Sigmoid colon (tissue), 7 donors: ENCODE measurements around the gene PPIL3. TPM values are rescaled to one million over a fixed set of nuclear protein-coding genes. Genes with fewer than 3 reads are reported as not detected.
A peak's percentile ranks its signal among the peaks of the same experiment; 100 is the strongest.

Source experiments
- DNase-seq: peaks from one replicate; pipeline ENCODE4 v3.0.0-alpha.2; 2019
- H3K27ac ChIP-seq, 4 donors: fragments of 200-600 bp; sonication (generic); one replicate each; pipeline ENCODE4 v1.5.1; 2016 to 2019; ENCODE audit warnings: mild to moderate bottlenecking in 1 of 4
- H3K27me3 ChIP-seq, 3 donors: fragments of 200-600 bp; sonication (generic); one replicate each; pipeline ENCODE4 v1.5.1; 2019; ENCODE audit warnings: mild to moderate bottlenecking in 1 of 3
- H3K36me3 ChIP-seq, 4 donors: fragments of 200-600 bp; sonication (generic); one replicate each; pipeline ENCODE4 v1.5.1; 2016 to 2019
- H3K4me1 ChIP-seq, 4 donors: fragments of 200-600 bp; sonication (generic); one replicate each; pipeline ENCODE4 v1.5.1; 2017 to 2019
- H3K4me3 ChIP-seq, 4 donors: fragments of 200-600 bp; sonication (generic); one replicate each; pipeline ENCODE4 v1.5.1; 2017 to 2019; ENCODE audit warnings: mild to moderate bottlenecking in 2 of 4, moderate library complexity in 1 of 4
- H3K9me3 ChIP-seq, 4 donors: fragments of 200-600 bp in 3 of 4; sonication (generic) in 3 of 4; one replicate each; pipeline versions ENCODE4 v1.5.1 to v1.6.1; 2013 to 2019
- CTCF ChIP-seq, 4 experiments: fragments of 450-650 bp in 3 of 4; fragments of 200-600 bp in 1 of 4; IDR thresholded peaks; one replicate each; pipeline ENCODE4 v1.5.1; 2016 to 2019; ENCODE audit warnings: antibody characterized with exemption in 4 of 4, mild to moderate bottlenecking in 3 of 4, moderate library complexity in 2 of 4
- EP300 ChIP-seq, 4 donors: sonication (generic); formaldehyde crosslinking; IDR thresholded peaks; one replicate each; pipeline ENCODE4 v1.6.1; 2017; ENCODE audit warnings: antibody characterized with exemption in 4 of 4
- POLR2A ChIP-seq, 2 donors: fragments of 450-650 bp; IDR thresholded peaks; one replicate each; pipeline ENCODE4 v1.6.1; 2016; ENCODE audit warnings: antibody characterized with exemption in 2 of 2, mild to moderate bottlenecking in 2 of 2, moderate library complexity in 2 of 2
- POLR2AphosphoS5 ChIP-seq, 4 donors: sonication (generic); formaldehyde crosslinking; IDR thresholded peaks; one replicate each; pipeline ENCODE4 v1.6.1; 2017; ENCODE audit warnings: antibody characterized with exemption in 4 of 4
- WGBS, 2 donors: extraction: QIAGEN DNeasy Blood & Tissue Kit; methylation state at CpG; one replicate each; pipeline ENCODE4 v1.1.7; 2013; 5-methylcytosine and 5-hydroxymethylcytosine counted together
- intact Hi-C: fragments of 100-400 bp; cut with DNase I; formaldehyde crosslinking; loops from one replicate; pipeline ENCODE4 v1.15.1; 2023
- polyA plus RNA-seq, 3 donors: library from polyadenylated mRNA; stranded (reverse); fragments of 200-250 nt; gene quantifications; one replicate each; pipeline ENCODE4 v1.2.3, GENCODE V29; 2013
- total RNA-seq, 4 donors: library from RNA; depleted of rRNA; stranded (reverse); fragments of >200 nt; gene quantifications; one replicate each; pipeline ENCODE4 v1.1.0, GENCODE V29; 2016
- donor health status: healthy with polysubstance abuse.
- donor health status: Bipolar disorder and iron deficiency.
- donor health status: healthy.

The PPIL3 gene
- total and polyA plus RNA-seq, 7 donors = 11.8 to 116 (median 27.7) TPM

GRCh38 chr2:200913654-200914053, 24.8 kb upstream of the PPIL3 start:
- TF ChIP-seq CTCF (IDR thresholded peaks at IDR 0.05) (no peak), POLR2AphosphoS5 (IDR thresholded peaks at IDR 0.05) (no peak), EP300 (IDR thresholded peaks at IDR 0.05) (no peak), POLR2A (IDR thresholded peaks at IDR 0.05) (no peak)
- Histone ChIP-seq H3K27ac (no peak overlapping the region), H3K9me3 (no peaks in the 10 kb centered on the region), H3K27me3 (no peaks in the 10 kb centered on the region), H3K36me3 (peaks cover 20 to 96% (median 37%) of the 10 kb centered on the region in 4 donors), H3K4me1 (no peaks in the 10 kb centered on the region), H3K4me3 (no peak overlapping the region)
- no peak for DNase-seq
- intact Hi-C loops = no loop called here

GRCh38 chr2:200909958-200910357, 21.1 kb upstream of the PPIL3 start:
- WGBS, 2 donors = 95 to 97% methylated on average over 4 of the region's 4 CpGs
- intact Hi-C loops = loop anchor here (10.0 kb wide), 1 partner anchor 265 kb away; no protein-coding TSS in a partner anchor
- peaks cover 20 to 85% (median 29%) of the 10 kb centered on the region in 4 donors for H3K36me3 ChIP-seq

GRCh38 chr2:200905618-200906296, 16.9 kb upstream of the PPIL3 start:
- H3K27me3 ChIP-seq = no peaks in the 10 kb centered on the region
- intact Hi-C loops = loop anchor here (10.0 kb wide), 1 partner anchor 269 kb away; no protein-coding TSS in a partner anchor
- H3K9me3 ChIP-seq = no peaks in the 10 kb centered on the region
- WGBS, 2 donors = 45 to 60% methylated on average over 2 of the region's 2 CpGs
- TF ChIP-seq EP300 (IDR thresholded peaks at IDR 0.05) (no peak), CTCF (IDR thresholded peaks at IDR 0.05) (peak in 3 of 4 experiments; percentile 26 to 56 (median 51))
- H3K36me3 ChIP-seq = peaks cover 4 to 67% (median 7%) of the 10 kb centered on the region in 4 donors
- DNase-seq = no peak
- H3K4me1 ChIP-seq = no peaks in the 10 kb centered on the region
- H3K27ac ChIP-seq = no peak overlapping the region
- no peak overlapping the region for H3K4me3 ChIP-seq

More at GRCh38 chr2:200909958-200910357, 21.1 kb upstream of the PPIL3 start:
- Histone ChIP-seq H3K4me1 (no peaks in the 10 kb centered on the region), H3K9me3 (no peaks in the 10 kb centered on the region), H3K4me3 (no peak overlapping the region), H3K27ac (no peak overlapping the region), H3K27me3 (no peaks in the 10 kb centered on the region)
- no peak for DNase-seq
- no peak for TF ChIP-seq CTCF (IDR thresholded peaks at IDR 0.05)

- Histone ChIP-seq H3K27me3 (no peaks in the 10 kb centered on the region), H3K9me3 (no peaks in the 10 kb centered on the region), H3K4me1 (no peaks in the 10 kb centered on the region), H3K4me3 (no peak overlapping the region), H3K36me3 (peaks cover 6 to 71% (median 18%) of the 10 kb centered on the region in 4 donors), H3K27ac (no peak overlapping the region)
- WGBS, 2 donors = 3 to 7% methylated on average over 4 of the region's 4 CpGs
- intact Hi-C loops = loop anchor here (5.0 to 10.0 kb wide), 2 partner anchors 171 to 273 kb away; partner anchors contain the start of genes HYCC2 and NDUFB3
- peak; percentile 74 for DNase-seq
- TF ChIP-seq CTCF (IDR thresholded peaks at IDR 0.05) = peak; percentile 39 to 73 (median 66)
- TF ChIP-seq POLR2A (IDR thresholded peaks at IDR 0.05) = no peak
These were observed 12.7 kb upstream of the PPIL3 start for GRCh38 chr2:200901459-200902072.
